Nephron (organoid): ENCODE results near the gene TLE1.
"Not testable (repeated sequence)": the region's sequence is repeated elsewhere in the genome, so short reads cannot be mapped to it uniquely, and the experiment has no call there.

Source experiments
- H3K27ac Mint-ChIP-seq, 3 experiments: 2 replicates each; pipeline ENCODE4 v1.8.0; 2020; ENCODE audit warnings: mixed read lengths in 3 of 3, mild to moderate bottlenecking in 2 of 3, moderate library complexity in 1 of 3
- H3K27me3 Mint-ChIP-seq: 2 replicates; pipeline ENCODE4 v1.8.0; 2021; ENCODE audit warnings: low read depth, mild to moderate bottlenecking, moderate library complexity, mixed read lengths
- H3K36me3 Mint-ChIP-seq: 2 replicates; pipeline ENCODE4 v1.8.0; 2020; ENCODE audit warnings: low read depth, mixed read lengths
- H3K4me1 Mint-ChIP-seq: 2 replicates; pipeline ENCODE4 v1.8.0; 2020; ENCODE audit warnings: mixed read lengths
- H3K4me3 Mint-ChIP-seq, 3 experiments: 2 replicates each; pipeline ENCODE4 v1.8.0; 2020; ENCODE audit warnings: mild to moderate bottlenecking in 3 of 3, mixed read lengths in 3 of 3, moderate library complexity in 2 of 3
- H3K9me3 Mint-ChIP-seq: 2 replicates; pipeline ENCODE4 v1.8.0; 2020; ENCODE audit warnings: mixed read lengths
- TF ChIP-seq, protein P1 (sequence below), 3 experiments: fragments of 200-600 bp; sonication (generic); IDR thresholded peaks; one replicate each; pipeline ENCODE4 v1.5.0; 2021; ENCODE audit warnings: antibody characterized with exemption in 3 of 3; ENCODE audit not compliant: unreplicated experiment in 3 of 3

The TLE1 gene

GRCh38 chr9:81689343-81690175, at the start of gene TLE1:
TSS of gene TLE1 (minus strand) at chr9:81689547. CDS start at chr9:81688240, 1,307 bp downstream.
- H3K9me3 Mint-ChIP-seq, result no peaks in the 10 kb centered on the region
- H3K27me3 Mint-ChIP-seq, result peaks cover 8% of the 10 kb centered on the region
- TF ChIP-seq, protein P1, sequence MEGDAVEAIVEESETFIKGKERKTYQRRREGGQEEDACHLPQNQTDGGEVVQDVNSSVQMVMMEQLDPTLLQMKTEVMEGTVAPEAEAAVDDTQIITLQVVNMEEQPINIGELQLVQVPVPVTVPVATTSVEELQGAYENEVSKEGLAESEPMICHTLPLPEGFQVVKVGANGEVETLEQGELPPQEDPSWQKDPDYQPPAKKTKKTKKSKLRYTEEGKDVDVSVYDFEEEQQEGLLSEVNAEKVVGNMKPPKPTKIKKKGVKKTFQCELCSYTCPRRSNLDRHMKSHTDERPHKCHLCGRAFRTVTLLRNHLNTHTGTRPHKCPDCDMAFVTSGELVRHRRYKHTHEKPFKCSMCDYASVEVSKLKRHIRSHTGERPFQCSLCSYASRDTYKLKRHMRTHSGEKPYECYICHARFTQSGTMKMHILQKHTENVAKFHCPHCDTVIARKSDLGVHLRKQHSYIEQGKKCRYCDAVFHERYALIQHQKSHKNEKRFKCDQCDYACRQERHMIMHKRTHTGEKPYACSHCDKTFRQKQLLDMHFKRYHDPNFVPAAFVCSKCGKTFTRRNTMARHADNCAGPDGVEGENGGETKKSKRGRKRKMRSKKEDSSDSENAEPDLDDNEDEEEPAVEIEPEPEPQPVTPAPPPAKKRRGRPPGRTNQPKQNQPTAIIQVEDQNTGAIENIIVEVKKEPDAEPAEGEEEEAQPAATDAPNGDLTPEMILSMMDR (IDR thresholded peaks at IDR 0.05; ENCODE audit: unreplicated experiment in 3 of 3), result no peak
- peaks cover 31% of the 10 kb centered on the region for H3K4me1 Mint-ChIP-seq
- H3K4me3 Mint-ChIP-seq, result peak within 1 kb of the TSS; percentile 99 to 100 (median 99)
- peaks cover 5% of the 10 kb centered on the region for H3K36me3 Mint-ChIP-seq
- H3K27ac Mint-ChIP-seq, result peak within 1 kb of the TSS; percentile 82 to 99 (median 98)

DNA sequence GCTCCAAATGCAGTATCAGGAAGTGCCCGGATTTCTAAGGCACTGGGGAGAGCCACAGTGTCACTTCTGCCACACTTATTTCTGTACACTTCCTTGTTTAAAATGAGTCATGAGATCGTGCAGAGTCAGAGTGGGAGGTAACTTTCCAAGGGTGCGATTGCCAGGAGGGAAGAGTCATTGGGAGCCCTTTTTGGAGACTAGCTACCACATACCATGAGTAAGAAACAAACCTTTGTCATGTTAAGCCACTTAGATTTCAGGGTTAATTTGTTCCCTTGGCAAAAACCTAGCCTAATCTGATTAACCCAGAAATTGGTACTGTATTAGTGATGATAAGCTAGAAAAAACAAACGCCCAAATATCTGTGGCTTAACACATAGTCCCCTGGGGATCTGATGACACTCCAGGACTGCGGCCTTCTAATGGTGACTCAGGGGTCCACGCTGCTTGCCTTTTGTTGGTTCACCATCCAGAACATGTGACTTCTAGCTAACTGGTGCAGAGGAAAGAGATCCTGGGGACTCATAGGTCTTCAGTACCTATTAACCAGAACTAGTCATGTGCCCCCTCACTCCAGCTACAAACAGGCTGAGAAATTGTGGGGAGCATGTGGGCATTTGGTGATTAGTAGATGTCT, 48.6 kb upstream of the TLE1 start:
- Mint-ChIP-seq H3K36me3 (no peaks in the 10 kb centered on the region), H3K4me3 (no peak overlapping the region), H3K27me3 (peaks cover 4% of the 10 kb centered on the region), H3K27ac (no peak overlapping the region), H3K4me1 (peaks cover 9% of the 10 kb centered on the region), H3K9me3 (peaks cover 15% of the 10 kb centered on the region)
- TF ChIP-seq, protein P1 (IDR thresholded peaks at IDR 0.05; ENCODE audit: unreplicated experiment in 3 of 3), result no peak

- not testable (repeated sequence) for H3K4me3 Mint-ChIP-seq, H3K9me3 Mint-ChIP-seq, H3K4me1 Mint-ChIP-seq, H3K27ac Mint-ChIP-seq, H3K27me3 Mint-ChIP-seq, H3K36me3 Mint-ChIP-seq
Measured at GRCh38 chr9:81730498-81730897, 41.2 kb upstream of the TLE1 start.

DNA sequence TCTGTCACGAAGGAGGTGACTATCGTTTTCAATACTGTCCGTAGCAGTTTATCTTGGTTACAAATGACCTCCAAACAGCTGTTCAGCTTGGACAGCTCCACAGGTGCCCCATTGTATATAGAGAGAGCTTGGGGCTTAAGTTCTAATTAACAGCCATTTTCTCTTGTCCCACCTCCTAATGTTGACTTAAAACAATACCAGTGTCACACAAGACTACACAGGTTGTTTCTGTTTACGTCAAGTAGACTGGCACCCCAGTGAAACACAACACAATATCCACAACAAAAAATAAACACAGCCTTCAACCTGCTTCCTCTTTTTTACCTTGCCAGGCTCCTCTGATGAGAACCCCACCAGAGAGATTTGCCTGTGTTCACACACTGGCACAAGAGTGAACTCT, 39.8 kb upstream of the TLE1 start:
- Mint-ChIP-seq H3K9me3 (no peaks in the 10 kb centered on the region), H3K27ac (no peak overlapping the region), H3K4me3 (no peak overlapping the region), H3K4me1 (peaks cover 10% of the 10 kb centered on the region), H3K27me3 (no peaks in the 10 kb centered on the region), H3K36me3 (no peaks in the 10 kb centered on the region)
- TF ChIP-seq, protein P1 (IDR thresholded peaks at IDR 0.05; ENCODE audit: unreplicated experiment in 3 of 3), result no peak

DNA sequence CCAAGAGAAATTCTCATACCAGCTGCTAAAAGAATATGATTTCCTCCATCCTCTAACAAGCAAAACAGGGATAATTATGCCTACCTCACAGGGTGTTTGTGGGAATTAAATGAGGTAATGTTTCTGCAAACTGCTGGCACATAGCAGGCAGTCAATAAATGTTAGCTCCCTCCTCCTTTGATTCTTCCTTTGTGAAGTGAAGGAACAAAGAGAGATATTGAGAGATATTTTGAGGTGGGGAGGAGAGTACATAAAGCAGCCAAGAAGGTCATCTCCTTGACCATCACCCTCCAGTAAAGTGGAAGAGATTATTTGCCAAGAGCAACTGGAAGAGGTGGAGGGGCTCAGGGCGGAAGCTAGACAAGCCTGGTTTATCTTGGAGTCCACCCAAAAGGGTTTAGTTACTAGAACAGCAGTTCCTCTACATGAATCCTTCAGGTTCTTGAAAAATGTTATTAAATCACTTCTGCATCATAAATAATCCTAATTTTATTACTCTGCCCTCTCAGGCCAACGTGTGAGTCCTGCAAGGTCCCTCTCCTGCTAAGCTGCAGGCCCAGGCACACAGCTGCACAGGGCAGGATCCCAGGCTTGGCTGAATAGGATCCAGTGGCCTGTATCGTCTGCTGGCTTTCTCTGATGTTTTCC, 35.0 kb upstream of the TLE1 start:
- no peak overlapping the region for H3K4me3 Mint-ChIP-seq
- peaks cover 29% of the 10 kb centered on the region for H3K4me1 Mint-ChIP-seq
- no peaks in the 10 kb centered on the region for H3K27me3 Mint-ChIP-seq
- TF ChIP-seq, protein P1 (IDR thresholded peaks at IDR 0.05; ENCODE audit: unreplicated experiment in 3 of 3), result no peak
- no peaks in the 10 kb centered on the region for H3K9me3 Mint-ChIP-seq
- peak overlapping the region; percentile 69 to 77 (median 72) for H3K27ac Mint-ChIP-seq
- H3K36me3 Mint-ChIP-seq, result no peaks in the 10 kb centered on the region

DNA sequence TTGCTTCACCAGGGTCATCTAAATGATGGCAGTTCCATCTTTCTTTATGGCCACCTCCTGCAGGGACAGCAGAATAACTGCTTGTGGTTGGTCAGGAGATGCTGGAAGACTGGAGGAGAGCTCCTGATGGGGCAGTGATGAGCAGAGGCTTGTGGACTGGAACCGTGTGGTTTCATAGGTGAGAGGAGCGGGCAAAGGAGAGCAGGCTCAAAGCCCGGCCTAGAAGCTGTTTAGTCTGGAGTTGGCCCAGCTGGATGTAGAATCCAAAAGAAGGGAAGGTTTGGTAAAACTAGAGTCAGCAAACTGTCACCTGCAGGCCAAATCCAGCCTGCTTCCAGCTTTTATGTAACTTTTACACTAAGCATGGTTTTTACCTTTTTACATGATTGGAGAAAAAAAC, 32.9 kb upstream of the TLE1 start:
- no peaks in the 10 kb centered on the region for H3K9me3 Mint-ChIP-seq
- peaks cover 24% of the 10 kb centered on the region for H3K4me1 Mint-ChIP-seq
- H3K4me3 Mint-ChIP-seq, result no peak overlapping the region
- H3K27ac Mint-ChIP-seq, result no peak overlapping the region
- TF ChIP-seq, protein P1 (IDR thresholded peaks at IDR 0.05; ENCODE audit: unreplicated experiment in 3 of 3), result no peak
- H3K27me3 Mint-ChIP-seq, result no peaks in the 10 kb centered on the region
- no peaks in the 10 kb centered on the region for H3K36me3 Mint-ChIP-seq
